Tibial artery (tissue), 4 donors: ENCODE results near the gene MEG3.

ENCODE experiments used
- DNase-seq, 2 donors: peaks; one replicate each; pipeline ENCODE4 v3.0.0-alpha.2; 2019
- H3K27ac ChIP-seq, 2 donors: fragments of 200-600 bp; sonication (generic) in 1 of 2; 1 replicate in 1 of 2; 2 replicates in 1 of 2; pipeline ENCODE4 v1.5.1; 2018 to 2019; ENCODE audit warnings: mild to moderate bottlenecking in 1 of 2
- H3K27me3 ChIP-seq, 2 donors: fragments of 200-600 bp; sonication (generic) in 1 of 2; one replicate each; pipeline versions ENCODE4 v1.5.1 to v1.6.0; 2016 to 2019
- H3K36me3 ChIP-seq, 3 donors: fragments of 200-600 bp; sonication (generic) in 2 of 3; one replicate each; pipeline ENCODE4 v1.5.1; 2016 to 2019; ENCODE audit warnings: mild to moderate bottlenecking in 2 of 3
- H3K4me1 ChIP-seq, 4 donors: fragments of 200-600 bp; sonication (generic) in 2 of 4; 1 replicate in 3 of 4; 2 replicates in 1 of 4; pipeline ENCODE4 v1.5.1; 2016 to 2019
- H3K4me3 ChIP-seq, 2 donors: fragments of 200-600 bp; sonication (generic) in 1 of 2; 1 replicate in 1 of 2; 2 replicates in 1 of 2; pipeline ENCODE4 v1.5.1; 2018 to 2019; ENCODE audit warnings: mild to moderate bottlenecking in 2 of 2
- H3K9me3 ChIP-seq, 3 donors: fragments of 200-600 bp; sonication (generic) in 1 of 3; one replicate each; pipeline ENCODE4 v1.5.1; 2016 to 2019
- intact Hi-C: fragments of 100-400 bp; cut with DNase I; formaldehyde crosslinking; loops from one replicate; pipeline ENCODE4 v1.15.0; 2023; ENCODE audit warnings: low total_unique reads
- TF ChIP-seq, protein P1 (sequence below), 2 experiments: fragments of 200-600 bp in 1 of 2; fragments of 450-650 bp in 1 of 2; IDR thresholded peaks; one replicate each; pipeline ENCODE4 v1.5.1; 2017 to 2019; ENCODE audit warnings: antibody characterized with exemption in 2 of 2, mild to moderate bottlenecking in 1 of 2, moderate library complexity in 1 of 2

MEG3 gene

DNA sequence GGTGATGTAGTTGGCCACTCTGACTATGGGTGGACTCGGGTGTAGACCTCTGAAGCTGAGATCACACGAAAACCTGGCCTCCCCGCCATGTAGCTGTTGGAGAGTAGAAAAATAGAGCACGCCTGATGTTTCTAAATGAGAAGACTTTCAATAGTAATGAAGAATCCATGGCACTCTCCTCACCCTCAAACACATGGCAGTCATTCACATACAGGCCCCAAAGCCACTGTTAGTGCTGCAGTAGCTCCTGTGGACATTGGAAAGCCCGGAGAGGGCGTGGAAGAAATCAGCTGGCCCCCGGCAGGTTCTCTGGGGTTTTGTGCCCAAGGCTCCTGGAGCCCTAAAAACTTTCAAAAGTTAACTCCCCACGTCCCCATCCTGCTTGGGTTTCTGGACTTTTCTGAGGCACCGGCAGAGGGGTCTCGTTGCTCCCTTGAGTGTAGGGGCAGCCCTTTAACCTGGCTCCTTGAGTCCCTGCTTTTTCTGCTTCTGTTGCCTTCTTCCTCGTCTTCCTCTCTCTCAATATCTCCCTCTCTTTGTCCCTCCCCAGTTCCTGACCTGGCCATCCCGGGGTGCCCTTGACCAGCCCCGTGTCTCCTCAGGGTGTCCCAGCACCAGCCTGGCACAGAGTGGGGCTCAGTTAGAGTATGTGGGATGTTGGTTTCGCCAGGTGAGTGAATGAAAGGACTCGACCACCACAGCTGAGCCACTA, 8.3 kb downstream of the MEG3 start:
- TF ChIP-seq, protein P1, sequence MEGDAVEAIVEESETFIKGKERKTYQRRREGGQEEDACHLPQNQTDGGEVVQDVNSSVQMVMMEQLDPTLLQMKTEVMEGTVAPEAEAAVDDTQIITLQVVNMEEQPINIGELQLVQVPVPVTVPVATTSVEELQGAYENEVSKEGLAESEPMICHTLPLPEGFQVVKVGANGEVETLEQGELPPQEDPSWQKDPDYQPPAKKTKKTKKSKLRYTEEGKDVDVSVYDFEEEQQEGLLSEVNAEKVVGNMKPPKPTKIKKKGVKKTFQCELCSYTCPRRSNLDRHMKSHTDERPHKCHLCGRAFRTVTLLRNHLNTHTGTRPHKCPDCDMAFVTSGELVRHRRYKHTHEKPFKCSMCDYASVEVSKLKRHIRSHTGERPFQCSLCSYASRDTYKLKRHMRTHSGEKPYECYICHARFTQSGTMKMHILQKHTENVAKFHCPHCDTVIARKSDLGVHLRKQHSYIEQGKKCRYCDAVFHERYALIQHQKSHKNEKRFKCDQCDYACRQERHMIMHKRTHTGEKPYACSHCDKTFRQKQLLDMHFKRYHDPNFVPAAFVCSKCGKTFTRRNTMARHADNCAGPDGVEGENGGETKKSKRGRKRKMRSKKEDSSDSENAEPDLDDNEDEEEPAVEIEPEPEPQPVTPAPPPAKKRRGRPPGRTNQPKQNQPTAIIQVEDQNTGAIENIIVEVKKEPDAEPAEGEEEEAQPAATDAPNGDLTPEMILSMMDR (IDR thresholded peaks at IDR 0.05): no peak
- Histone ChIP-seq H3K36me3 (no peaks in the 10 kb centered on the region), H3K27ac (no peak overlapping the region), H3K9me3 (no peaks in the 10 kb centered on the region), H3K4me3 (no peak overlapping the region), H3K4me1 (no peaks in the 10 kb centered on the region), H3K27me3 (peaks cover 0 to 29% of the 10 kb centered on the region in 2 donors)
- DNase-seq: no peak
- intact Hi-C loops: no loop called here

DNA sequence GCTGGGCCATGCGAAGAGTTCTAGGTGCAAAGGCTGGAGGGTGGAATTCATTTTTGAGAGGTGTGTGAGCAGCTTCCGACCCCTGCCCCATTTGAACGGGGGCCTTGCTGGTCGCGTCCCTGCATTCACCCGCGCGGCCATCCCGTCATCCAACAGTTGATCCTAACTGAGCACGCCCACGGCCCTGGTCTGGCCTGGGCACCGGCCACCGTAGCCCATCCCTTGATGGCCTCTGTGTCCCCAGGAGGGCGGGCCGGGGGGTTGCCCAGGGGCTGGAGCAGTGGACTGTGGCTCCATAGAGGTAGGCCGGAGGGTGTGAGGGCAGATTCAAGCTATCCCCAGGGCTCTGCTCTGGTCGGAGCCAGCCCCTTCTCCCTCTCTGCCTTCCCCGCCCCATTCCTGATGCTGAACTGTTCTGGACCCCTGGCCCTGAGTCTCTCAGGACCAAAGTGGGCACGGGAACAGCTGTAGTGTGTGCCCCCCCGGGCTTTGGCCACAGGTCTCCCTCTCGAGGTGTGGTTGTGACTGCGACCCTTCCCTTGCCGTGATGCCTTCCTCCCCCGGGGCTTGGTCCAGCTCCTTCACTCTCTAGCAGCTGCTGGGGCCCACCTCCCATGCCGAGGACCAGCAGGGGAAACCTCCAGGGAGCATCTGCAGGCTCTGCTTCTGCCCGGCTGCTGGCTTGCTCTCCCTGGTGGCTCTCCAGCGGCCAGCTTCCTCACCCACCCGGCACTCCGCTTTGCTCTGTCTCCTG, 9.1 kb downstream of the MEG3 start:
- no peak for DNase-seq
- H3K27ac ChIP-seq: no peak overlapping the region
- H3K4me3 ChIP-seq: no peak overlapping the region
- H3K9me3 ChIP-seq: no peaks in the 10 kb centered on the region
- H3K36me3 ChIP-seq: no peaks in the 10 kb centered on the region
- intact Hi-C loops: no loop called here
- TF ChIP-seq, protein P1 (IDR thresholded peaks at IDR 0.05): no peak
- H3K4me1 ChIP-seq: no peaks in the 10 kb centered on the region
- H3K27me3 ChIP-seq: peaks cover 0 to 22% of the 10 kb centered on the region in 2 donors

DNA sequence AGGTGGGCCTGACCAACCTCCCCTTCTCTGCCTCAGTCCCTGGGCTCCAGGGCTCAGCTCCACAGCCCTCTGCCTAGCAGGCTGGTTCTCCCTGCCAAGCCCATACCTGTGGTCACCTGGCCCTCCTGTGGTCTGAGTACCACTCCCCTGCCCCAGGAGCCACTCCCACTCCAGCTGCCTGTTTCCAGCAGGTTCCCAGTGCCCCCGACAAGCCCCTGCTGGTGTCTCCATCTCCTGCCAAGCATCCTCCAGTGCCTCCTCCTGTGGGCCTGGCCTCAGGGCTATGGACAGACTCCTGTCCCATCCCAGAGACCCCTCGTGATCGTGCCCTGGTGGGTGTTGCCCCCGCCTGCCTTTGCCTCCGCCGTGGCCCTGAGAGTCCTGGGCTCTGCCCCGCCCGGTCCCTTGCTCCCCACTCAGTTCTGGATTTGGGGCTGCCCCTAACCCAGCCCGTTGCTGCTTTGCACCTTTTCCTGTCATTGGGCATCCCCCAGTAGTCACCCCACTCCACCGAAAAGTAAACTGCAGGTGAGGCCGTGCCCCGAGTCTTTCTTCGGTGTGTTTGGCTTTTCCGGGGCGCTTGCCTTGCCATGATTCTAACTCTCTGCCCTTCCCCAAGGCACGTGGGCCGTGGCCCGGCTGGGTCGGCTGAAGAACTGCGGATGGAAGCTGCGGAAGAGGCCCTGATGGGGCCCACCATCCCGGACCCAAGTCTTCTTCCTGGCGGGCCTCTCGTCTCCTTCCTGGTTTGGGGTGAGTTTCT, 9.8 kb downstream of the MEG3 start:
- no peaks in the 10 kb centered on the region for H3K4me1 ChIP-seq
- no peaks in the 10 kb centered on the region for H3K36me3 ChIP-seq
- TF ChIP-seq, protein P1 (IDR thresholded peaks at IDR 0.05): no peak
- H3K27me3 ChIP-seq: peaks cover 0 to 22% of the 10 kb centered on the region in 2 donors
- no peak overlapping the region for H3K4me3 ChIP-seq
- no peak overlapping the region for H3K27ac ChIP-seq
- no peak for DNase-seq
- intact Hi-C loops: no loop called here
- H3K9me3 ChIP-seq: no peaks in the 10 kb centered on the region

DNA sequence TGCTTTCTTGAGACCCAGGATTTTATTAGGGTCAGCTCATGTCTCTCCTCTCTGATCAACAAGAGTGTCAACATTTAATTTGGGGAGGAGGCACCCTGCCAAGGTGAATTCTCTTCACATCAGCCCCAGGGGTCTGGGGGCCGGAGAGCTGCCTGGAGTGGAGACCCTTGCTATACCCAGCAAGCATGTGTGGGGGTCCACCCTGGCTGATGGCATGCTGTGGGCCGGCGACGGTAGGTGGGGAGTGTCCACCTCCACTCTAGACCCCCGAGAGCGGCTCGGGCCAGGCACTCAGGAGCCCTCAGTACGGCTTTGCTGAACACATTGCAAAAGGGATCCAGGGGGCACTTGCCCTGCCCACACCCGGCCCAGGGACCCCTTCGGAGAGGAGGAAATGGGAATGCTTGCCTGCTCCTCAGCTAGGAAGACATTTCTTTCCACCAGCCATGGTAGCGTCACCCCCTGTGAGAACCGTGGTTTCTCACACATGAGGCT, 10.4 kb downstream of the MEG3 start:
- Histone ChIP-seq H3K4me3 (no peak overlapping the region), H3K36me3 (no peaks in the 10 kb centered on the region), H3K27me3 (peaks cover 0 to 22% of the 10 kb centered on the region in 2 donors), H3K4me1 (no peaks in the 10 kb centered on the region), H3K27ac (no peak overlapping the region), H3K9me3 (no peaks in the 10 kb centered on the region)
- TF ChIP-seq, protein P1 (IDR thresholded peaks at IDR 0.05): no peak
- DNase-seq: no peak
- intact Hi-C loops: no loop called here

DNA sequence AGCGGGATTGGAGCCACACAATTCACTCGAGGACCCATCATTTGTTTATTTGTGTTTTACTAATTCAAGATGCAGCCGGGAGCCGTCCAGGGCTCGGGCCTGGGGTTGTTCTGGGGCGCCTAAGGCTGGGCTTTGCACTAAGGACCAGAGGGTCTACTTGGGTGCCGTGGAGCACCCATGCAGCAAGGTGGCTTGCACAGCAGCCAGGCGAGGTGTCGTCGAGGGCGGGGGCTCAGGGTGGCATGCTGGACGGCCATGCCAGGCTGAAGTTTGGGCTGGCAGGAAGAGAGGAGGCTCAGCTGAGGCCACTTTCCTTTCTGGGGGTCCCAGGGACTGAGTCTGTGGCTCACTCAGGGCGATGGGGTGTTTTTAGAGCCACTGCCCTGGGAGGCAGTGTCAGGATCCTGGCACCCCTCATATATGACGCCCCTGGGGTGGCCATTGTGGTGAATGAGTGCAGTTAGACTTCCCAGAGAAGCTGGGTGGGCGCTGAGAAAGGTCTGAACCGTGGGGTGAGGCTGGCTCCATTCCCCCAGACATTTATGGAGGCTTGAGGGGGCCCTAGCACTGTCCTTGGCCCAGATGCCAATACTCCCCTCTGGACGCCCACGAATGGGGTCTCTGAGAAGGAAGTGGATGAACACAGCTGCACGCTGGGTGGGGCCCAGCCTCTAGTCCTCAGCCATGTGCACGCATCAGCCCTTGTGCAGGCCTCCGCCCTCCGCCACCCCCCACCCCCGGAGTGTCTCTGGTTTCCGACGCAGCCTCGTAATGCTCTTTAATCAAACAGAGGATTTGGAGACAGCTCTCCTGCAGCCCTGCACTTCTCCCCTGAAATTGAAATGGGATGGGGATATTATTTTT, 11.3 kb downstream of the MEG3 start:
- Histone ChIP-seq H3K27ac (no peak overlapping the region), H3K4me3 (no peak overlapping the region), H3K27me3 (peaks cover 0 to 22% of the 10 kb centered on the region in 2 donors), H3K9me3 (no peaks in the 10 kb centered on the region), H3K36me3 (no peaks in the 10 kb centered on the region), H3K4me1 (no peaks in the 10 kb centered on the region)
- intact Hi-C loops: no loop called here
- TF ChIP-seq, protein P1 (IDR thresholded peaks at IDR 0.05): no peak
- DNase-seq: no peak
